ENCODE measurements around the gene MBNL2. TPM values are rescaled to one million over a fixed set of nuclear protein-coding genes. Genes with fewer than 3 reads are reported as not detected.

Gene MBNL2
- total and polyA plus RNA-seq, 2 donors from 2014 or later: 18.8 to 70.5 TPM

GRCh38 chr13:97394542-97394941 is 172.4 kb downstream of the MBNL2 start:
- peaks cover 0 to 7% (median 2%) of the 10 kb centered on the region in 3 donors for H3K36me3 ChIP-seq (ENCODE audit: control insufficient read depth in 2 of 3, insufficient read depth in 3 of 3, low read length in 3 of 3)
- no peak for TF ChIP-seq CTCF (IDR thresholded peaks at IDR 0.05; ENCODE audit: borderline replicate concordance, extremely low read depth, insufficient read depth)
- FAIRE-seq (no peak), DNase-seq (no peak)
- no peak overlapping the region for H3K4me3 ChIP-seq (ENCODE audit: low read length in 3 of 3)
- H3K9ac ChIP-seq (ENCODE audit: low read length in 3 of 3): no peak overlapping the region
- intact Hi-C loops (cut with DNase I): no loop called here
- H3K4me1 ChIP-seq (ENCODE audit: control insufficient read depth in 2 of 3, insufficient read depth in 2 of 3, low read depth in 1 of 3, low read length in 3 of 3): no peaks in the 10 kb centered on the region
- no peak overlapping the region for H3K27ac ChIP-seq (ENCODE audit: low read depth in 2 of 2, low read length in 2 of 2)
- no peaks in the 10 kb centered on the region for H3K27me3 ChIP-seq (ENCODE audit: control insufficient read depth, insufficient read depth, low read length)
- H3K9me3 ChIP-seq (ENCODE audit: control insufficient read depth in 2 of 3, insufficient read depth in 1 of 3, low read length in 3 of 3): no peaks in the 10 kb centered on the region

DNA sequence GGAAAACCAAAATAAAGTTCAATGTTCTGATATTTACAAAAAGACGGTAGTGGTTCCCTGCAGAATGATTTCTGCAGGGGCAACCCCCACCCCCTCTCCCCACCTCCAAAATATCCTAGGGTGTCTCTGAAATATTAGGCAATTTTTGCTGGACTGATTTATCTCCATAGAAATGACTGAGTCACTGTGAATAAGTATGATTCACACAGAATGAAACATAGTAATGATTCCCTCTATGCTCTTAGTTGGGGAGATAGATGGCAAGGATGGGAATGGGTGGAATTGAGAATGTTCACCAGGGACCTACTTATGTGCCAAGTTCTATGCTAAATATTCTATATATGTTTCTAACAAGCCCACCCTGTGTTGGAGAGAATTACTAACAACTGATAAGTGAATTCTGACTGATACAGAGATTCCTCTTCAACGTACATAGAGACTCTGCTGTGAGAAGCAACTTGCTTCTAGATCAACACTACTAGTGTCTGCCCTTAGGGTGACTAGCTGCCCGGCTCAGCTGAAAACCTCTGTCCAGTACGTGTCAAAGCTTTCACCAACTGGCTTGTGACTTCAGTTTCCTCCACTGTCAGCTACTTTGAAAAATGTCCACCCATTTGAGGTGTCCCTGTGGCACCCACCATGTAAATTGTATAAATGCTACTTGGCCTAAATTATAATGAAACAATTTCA is 173.5 kb downstream of the MBNL2 start:
- no peaks in the 10 kb centered on the region for H3K9me3 ChIP-seq (ENCODE audit: control insufficient read depth in 2 of 3, insufficient read depth in 1 of 3, low read length in 3 of 3)
- H3K4me1 ChIP-seq (ENCODE audit: control insufficient read depth in 2 of 3, insufficient read depth in 2 of 3, low read depth in 1 of 3, low read length in 3 of 3): no peaks in the 10 kb centered on the region
- FAIRE-seq (no peak), DNase-seq (no peak)
- no peak overlapping the region for H3K4me3 ChIP-seq (ENCODE audit: low read length in 3 of 3)
- no peaks in the 10 kb centered on the region for H3K27me3 ChIP-seq (ENCODE audit: control insufficient read depth, insufficient read depth, low read length)
- H3K36me3 ChIP-seq (ENCODE audit: control insufficient read depth in 2 of 3, insufficient read depth in 3 of 3, low read length in 3 of 3): peaks cover 0 to 7% (median 2%) of the 10 kb centered on the region in 3 donors
- TF ChIP-seq CTCF (IDR thresholded peaks at IDR 0.05; ENCODE audit: borderline replicate concordance, extremely low read depth, insufficient read depth): no peak
- H3K9ac ChIP-seq (ENCODE audit: low read length in 3 of 3): no peak overlapping the region
- H3K27ac ChIP-seq (ENCODE audit: low read depth in 2 of 2, low read length in 2 of 2): no peak overlapping the region
- intact Hi-C loops (cut with DNase I): no loop called here

DNA sequence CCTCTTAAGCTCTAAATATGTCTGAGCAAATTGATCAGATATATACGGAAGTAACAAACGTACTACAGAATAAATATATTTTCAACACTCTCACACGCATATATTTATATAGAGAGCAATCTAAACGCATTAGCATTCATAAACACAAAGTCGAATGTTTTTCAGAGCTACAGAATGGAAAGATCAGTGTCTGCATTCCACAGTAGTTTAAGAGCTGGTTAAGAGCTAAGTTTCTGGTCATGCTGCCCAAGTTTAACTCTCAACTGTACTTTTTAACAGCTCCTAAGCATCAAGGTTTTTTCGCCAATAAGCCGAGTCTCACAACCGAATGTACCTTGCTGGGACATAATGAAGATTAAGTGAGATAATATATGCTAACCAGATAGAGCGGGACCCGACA is 175.1 kb downstream of the MBNL2 start:
- TF ChIP-seq CTCF (IDR thresholded peaks at IDR 0.05; ENCODE audit: borderline replicate concordance, extremely low read depth, insufficient read depth): no peak
- intact Hi-C loops (cut with DNase I): no loop called here
- FAIRE-seq (no peak), DNase-seq (no peak)
- no peak overlapping the region for H3K4me3 ChIP-seq (ENCODE audit: low read length in 3 of 3)
- no peaks in the 10 kb centered on the region for H3K4me1 ChIP-seq (ENCODE audit: control insufficient read depth in 2 of 3, insufficient read depth in 2 of 3, low read depth in 1 of 3, low read length in 3 of 3)
- H3K9me3 ChIP-seq (ENCODE audit: control insufficient read depth in 2 of 3, insufficient read depth in 1 of 3, low read length in 3 of 3): no peaks in the 10 kb centered on the region
- no peak overlapping the region for H3K9ac ChIP-seq (ENCODE audit: low read length in 3 of 3)
- H3K36me3 ChIP-seq (ENCODE audit: control insufficient read depth in 2 of 3, insufficient read depth in 3 of 3, low read length in 3 of 3): peaks cover 0 to 2% (median 0%) of the 10 kb centered on the region in 3 donors
- no peak overlapping the region for H3K27ac ChIP-seq (ENCODE audit: low read depth in 2 of 2, low read length in 2 of 2)
- H3K27me3 ChIP-seq (ENCODE audit: control insufficient read depth, insufficient read depth, low read length): no peaks in the 10 kb centered on the region

DNA sequence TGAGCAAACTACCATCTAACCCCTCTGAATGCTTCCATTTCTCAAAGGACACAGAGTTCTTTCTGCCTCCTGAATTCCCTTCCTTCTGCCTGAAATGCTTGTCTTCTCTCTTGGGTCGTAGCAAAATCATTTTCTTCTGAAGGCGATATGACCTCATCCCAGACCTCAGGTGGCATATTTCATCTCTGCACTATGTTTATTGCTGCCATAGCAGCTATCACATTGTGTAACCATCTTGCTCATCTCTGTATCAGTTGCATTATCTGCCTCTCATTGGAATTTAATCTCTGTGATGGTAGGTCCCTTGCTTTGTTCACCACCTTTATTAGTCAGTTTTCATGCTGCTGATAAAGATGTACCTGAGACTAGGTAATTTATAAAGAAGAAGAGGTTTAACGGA is 179.3 kb downstream of the MBNL2 start:
- H3K9me3 ChIP-seq (ENCODE audit: control insufficient read depth in 2 of 3, insufficient read depth in 1 of 3, low read length in 3 of 3): no peaks in the 10 kb centered on the region
- FAIRE-seq (no peak), DNase-seq (no peak)
- intact Hi-C loops (cut with DNase I): no loop called here
- no peak for TF ChIP-seq CTCF (IDR thresholded peaks at IDR 0.05; ENCODE audit: borderline replicate concordance, extremely low read depth, insufficient read depth)
- H3K4me1 ChIP-seq (ENCODE audit: control insufficient read depth in 2 of 3, insufficient read depth in 2 of 3, low read depth in 1 of 3, low read length in 3 of 3): no peaks in the 10 kb centered on the region
- H3K27ac ChIP-seq (ENCODE audit: low read depth in 2 of 2, low read length in 2 of 2): no peak overlapping the region
- H3K27me3 ChIP-seq (ENCODE audit: control insufficient read depth, insufficient read depth, low read length): no peaks in the 10 kb centered on the region
- no peak overlapping the region for H3K4me3 ChIP-seq (ENCODE audit: low read length in 3 of 3)
- no peak overlapping the region for H3K9ac ChIP-seq (ENCODE audit: low read length in 3 of 3)
- no peaks in the 10 kb centered on the region for H3K36me3 ChIP-seq (ENCODE audit: control insufficient read depth in 2 of 3, insufficient read depth in 3 of 3, low read length in 3 of 3)

Data from kidney (tissue), 14 donors.